ENCODE measurements around the gene IPCEF1.

Gene IPCEF1

DNA sequence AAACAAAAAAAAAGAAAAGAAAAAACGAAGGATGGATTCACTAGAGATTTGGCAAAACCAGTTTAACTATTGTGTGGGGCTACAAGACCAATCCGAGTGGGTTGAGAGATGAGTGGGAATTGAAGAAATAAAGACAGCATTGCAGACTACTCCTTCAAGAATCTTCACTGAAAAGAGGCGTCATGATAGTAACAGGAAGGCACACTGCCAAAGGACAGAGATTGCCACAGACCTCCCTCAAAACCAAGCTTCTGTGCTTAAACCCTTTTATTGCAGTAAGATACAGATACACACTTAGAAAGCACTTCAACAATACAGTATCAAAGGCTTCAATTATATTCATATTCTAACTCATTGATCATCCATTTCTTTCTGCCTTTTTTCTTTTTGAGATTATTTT lies 103.9 kb downstream of the IPCEF1 start:
- H3K4me3 ChIP-seq (ENCODE audit: low read depth, low read length): no peak overlapping the region
- TF ChIP-seq, protein P1, sequence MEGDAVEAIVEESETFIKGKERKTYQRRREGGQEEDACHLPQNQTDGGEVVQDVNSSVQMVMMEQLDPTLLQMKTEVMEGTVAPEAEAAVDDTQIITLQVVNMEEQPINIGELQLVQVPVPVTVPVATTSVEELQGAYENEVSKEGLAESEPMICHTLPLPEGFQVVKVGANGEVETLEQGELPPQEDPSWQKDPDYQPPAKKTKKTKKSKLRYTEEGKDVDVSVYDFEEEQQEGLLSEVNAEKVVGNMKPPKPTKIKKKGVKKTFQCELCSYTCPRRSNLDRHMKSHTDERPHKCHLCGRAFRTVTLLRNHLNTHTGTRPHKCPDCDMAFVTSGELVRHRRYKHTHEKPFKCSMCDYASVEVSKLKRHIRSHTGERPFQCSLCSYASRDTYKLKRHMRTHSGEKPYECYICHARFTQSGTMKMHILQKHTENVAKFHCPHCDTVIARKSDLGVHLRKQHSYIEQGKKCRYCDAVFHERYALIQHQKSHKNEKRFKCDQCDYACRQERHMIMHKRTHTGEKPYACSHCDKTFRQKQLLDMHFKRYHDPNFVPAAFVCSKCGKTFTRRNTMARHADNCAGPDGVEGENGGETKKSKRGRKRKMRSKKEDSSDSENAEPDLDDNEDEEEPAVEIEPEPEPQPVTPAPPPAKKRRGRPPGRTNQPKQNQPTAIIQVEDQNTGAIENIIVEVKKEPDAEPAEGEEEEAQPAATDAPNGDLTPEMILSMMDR (IDR thresholded peaks at IDR 0.05; ENCODE audit: low read depth, low read length): no peak

DNA sequence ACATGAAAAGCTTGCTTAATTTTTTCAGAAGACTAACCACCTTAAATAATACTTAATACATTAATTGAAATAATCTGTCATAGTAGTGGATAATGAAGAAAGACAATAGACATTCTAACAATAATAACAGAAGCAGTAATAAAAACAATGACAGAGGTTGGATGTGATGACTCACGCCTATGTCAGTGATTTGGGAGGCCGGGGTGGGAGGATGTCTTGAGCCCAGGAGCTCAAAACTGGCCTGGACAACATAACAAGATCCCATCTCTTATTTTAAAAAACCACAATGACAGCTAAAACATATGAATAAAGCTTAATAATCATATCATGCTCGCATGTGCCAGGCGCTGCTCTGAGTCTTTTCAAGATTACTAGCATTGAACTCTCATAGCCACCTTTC lies 105.5 kb downstream of the IPCEF1 start:
- no peak overlapping the region for H3K4me3 ChIP-seq (ENCODE audit: low read depth, low read length)
- TF ChIP-seq, protein P1 (IDR thresholded peaks at IDR 0.05; ENCODE audit: low read depth, low read length): no peak

DNA sequence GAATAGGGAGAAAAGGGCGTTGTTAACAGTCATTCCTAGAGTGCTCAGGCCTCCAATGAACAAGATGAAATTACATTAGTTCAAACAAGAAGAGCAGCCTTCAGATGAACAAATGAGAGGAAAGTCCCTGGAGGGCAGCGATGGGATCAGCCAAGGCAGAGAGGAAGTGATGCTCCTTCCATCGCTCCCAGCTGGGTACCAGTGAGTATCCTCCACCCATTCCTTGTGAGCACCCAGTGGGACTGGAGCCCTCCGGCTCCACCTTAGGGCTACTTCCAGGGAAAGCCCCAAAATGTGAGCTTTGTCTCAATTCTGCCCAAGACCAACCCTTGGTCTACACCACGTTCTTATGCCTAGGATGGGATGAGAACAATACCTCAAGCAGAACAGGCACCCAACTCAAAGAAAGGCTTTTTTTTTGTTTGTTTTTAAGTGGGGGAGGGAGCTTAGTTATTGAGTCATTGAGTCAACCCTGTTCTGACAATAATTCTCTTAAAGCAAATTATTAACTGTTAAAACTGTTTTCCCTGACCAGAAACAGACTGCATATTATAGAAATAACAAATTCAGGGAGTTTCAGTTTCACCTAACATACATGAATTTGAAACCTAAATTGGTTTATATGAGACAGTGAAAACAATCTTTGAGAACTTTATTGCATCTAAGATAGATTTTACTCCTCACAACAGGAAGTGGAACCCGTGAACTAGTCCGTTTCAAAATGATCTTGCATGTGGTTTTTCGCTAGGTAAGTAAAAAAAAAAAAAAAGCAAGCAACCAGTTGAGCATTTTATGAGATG lies 106.9 kb downstream of the IPCEF1 start:
- H3K4me3 ChIP-seq (ENCODE audit: low read depth, low read length): no peak overlapping the region
- TF ChIP-seq, protein P1 (IDR thresholded peaks at IDR 0.05; ENCODE audit: low read depth, low read length): no peak

DNA sequence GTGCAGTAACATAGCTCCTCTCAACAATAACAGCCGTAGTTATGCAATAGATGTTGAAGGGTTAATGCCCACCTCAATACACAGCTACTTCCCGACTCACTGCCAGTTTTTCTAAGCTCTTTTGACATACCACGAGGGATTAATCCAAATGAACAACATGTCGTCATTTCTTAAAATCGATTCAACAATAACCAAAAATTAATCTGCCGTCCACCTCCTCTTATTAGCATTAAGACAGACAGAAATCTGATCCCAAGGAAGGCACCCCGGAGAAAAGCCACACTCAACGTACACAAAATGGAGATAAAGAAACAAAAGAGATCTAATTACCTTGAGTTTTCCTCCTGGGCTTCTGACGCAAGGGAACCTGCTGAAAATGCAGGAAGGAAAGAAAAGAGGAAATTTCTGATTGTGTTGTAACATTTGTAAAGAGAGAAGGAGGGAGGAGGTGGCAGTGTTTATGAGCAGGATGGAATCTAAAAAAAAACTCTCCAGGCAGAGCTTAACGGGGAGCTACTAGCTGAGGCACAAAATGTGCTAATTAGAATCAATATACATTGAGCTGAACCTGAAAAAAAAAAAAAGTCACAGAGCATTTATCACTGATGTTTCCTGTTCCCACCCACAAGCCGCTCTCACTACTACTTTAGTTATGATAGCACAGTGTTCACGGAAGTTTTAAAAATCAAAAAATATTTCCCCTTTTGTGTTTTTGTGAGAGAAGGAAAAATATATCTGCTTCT lies 109.3 kb downstream of the IPCEF1 start:
- TF ChIP-seq, protein P1 (IDR thresholded peaks at IDR 0.05; ENCODE audit: low read depth, low read length): no peak
- no peak overlapping the region for H3K4me3 ChIP-seq (ENCODE audit: low read depth, low read length)

DNA sequence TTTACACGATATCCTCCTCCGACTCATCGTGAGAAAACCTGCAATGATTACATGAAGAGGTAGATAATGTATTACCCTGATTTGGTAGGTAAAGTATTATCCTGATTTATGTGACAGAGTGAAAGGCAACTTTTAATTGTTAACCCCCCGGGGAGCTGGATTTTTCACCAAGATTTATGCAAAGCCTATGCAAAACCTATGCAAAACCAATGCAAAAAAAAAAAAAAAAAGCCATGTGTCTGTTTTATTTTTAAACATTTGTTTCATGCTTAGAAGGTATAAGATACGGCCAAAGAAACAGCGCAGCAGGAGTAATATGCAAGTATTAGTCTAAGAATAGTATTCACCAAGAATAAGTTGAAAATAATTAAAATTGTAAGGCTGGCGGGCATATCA lies 109.9 kb downstream of the IPCEF1 start:
- H3K4me3 ChIP-seq (ENCODE audit: low read depth, low read length): no peak overlapping the region

DNA sequence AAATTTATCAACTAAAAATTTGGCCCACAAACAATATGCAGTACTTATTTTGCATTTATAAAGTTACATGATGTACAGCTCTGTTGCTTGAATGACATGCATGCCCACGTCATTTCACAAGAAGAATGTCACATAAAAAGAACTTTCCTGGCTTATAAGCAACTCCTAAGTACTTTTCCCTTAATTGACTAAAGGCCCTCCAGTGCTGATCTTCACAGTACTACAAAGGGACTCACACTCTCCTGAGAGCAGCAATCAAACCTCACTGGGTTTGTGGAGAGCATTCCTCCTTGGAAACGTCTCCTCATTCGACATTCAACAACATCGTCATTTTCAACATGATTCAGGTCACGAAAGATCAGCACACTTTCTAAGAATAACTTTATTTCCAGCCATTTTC lies 111.1 kb downstream of the IPCEF1 start:
- H3K4me3 ChIP-seq (ENCODE audit: low read depth, low read length): no peak overlapping the region
- TF ChIP-seq, protein P1 (IDR thresholded peaks at IDR 0.05; ENCODE audit: low read depth, low read length): no peak

More for the DNA sequence above, 109.9 kb downstream of the IPCEF1 start:
- TF ChIP-seq, protein P1 (IDR thresholded peaks at IDR 0.05; ENCODE audit: low read depth, low read length): no peak

Data from WI38 (cell line).